GM19452 (cell line): ENCODE data around the gene BABAM1.

Experiments
- ATAC-seq: cut with Tn5 transposase; IDR thresholded peaks from one replicate; pipeline ENCODE4 v1.9.1; 2021; ENCODE audit not compliant: unreplicated experiment

The BABAM1 gene

GRCh38 chr19:17266975-17267788 is at the start of gene BABAM1:
TSS of gene BABAM1 (plus strand) at chr19:17267443. CDS start at chr19:17268807, 1,364 bp downstream.
- peak; percentile 84 for ATAC-seq

- ATAC-seq, result no peak
Measured at GRCh38 chr19:17219286-17219685, 48.0 kb upstream of the BABAM1 start.

- no peak for ATAC-seq
Measured at GRCh38 chr19:17220207-17220758, 47.0 kb upstream of the BABAM1 start.

GRCh38 chr19:17225053-17225452 is 42.2 kb upstream of the BABAM1 start:
- no peak for ATAC-seq

GRCh38 chr19:17226002-17226933 is 41.0 kb upstream of the BABAM1 start, which contains the start of gene OCEL1:
TSS of gene OCEL1 (plus strand) at chr19:17226226. CDS start at chr19:17226248, 22 bp downstream.
- peak; percentile 86 for ATAC-seq

- no peak for ATAC-seq
Measured at GRCh38 chr19:17227798-17228367, 39.4 kb upstream of the BABAM1 start.

GRCh38 chr19:17229890-17230289 is 37.4 kb upstream of the BABAM1 start:
- ATAC-seq, result no peak

- ATAC-seq, result no peak
Measured at GRCh38 chr19:17232258-17232657, 35.0 kb upstream of the BABAM1 start.

- ATAC-seq, result no peak
Measured at GRCh38 chr19:17234911-17235299, 32.3 kb upstream of the BABAM1 start.

GRCh38 chr19:17235300-17235970 is 31.8 kb upstream of the BABAM1 start:
- peak; percentile 53 for ATAC-seq

GRCh38 chr19:17235971-17236777 is 31.1 kb upstream of the BABAM1 start:
- no peak for ATAC-seq

- ATAC-seq, result no peak
Measured at GRCh38 chr19:17236811-17237543, 30.3 kb upstream of the BABAM1 start.

GRCh38 chr19:17237747-17238706 is 29.2 kb upstream of the BABAM1 start:
- ATAC-seq, result no peak

GRCh38 chr19:17240062-17240752 is 27.0 kb upstream of the BABAM1 start:
- ATAC-seq, result no peak

- no peak for ATAC-seq
Measured at GRCh38 chr19:17240826-17241399, 26.3 kb upstream of the BABAM1 start.

GRCh38 chr19:17242431-17243208 is 24.6 kb upstream of the BABAM1 start:
- no peak for ATAC-seq
